ENCODE measurements around the gene THADA.

THADA gene

GRCh38 chr2:43315482-43315881, 280.4 kb downstream of the THADA start:
- peaks cover 60% of the 10 kb centered on the region for H3K4me1 ChIP-seq (ENCODE audit: low read depth, poor library complexity, severe bottlenecking)
- TF ChIP-seq, protein P1, sequence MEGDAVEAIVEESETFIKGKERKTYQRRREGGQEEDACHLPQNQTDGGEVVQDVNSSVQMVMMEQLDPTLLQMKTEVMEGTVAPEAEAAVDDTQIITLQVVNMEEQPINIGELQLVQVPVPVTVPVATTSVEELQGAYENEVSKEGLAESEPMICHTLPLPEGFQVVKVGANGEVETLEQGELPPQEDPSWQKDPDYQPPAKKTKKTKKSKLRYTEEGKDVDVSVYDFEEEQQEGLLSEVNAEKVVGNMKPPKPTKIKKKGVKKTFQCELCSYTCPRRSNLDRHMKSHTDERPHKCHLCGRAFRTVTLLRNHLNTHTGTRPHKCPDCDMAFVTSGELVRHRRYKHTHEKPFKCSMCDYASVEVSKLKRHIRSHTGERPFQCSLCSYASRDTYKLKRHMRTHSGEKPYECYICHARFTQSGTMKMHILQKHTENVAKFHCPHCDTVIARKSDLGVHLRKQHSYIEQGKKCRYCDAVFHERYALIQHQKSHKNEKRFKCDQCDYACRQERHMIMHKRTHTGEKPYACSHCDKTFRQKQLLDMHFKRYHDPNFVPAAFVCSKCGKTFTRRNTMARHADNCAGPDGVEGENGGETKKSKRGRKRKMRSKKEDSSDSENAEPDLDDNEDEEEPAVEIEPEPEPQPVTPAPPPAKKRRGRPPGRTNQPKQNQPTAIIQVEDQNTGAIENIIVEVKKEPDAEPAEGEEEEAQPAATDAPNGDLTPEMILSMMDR (conservative IDR thresholded peaks at IDR 0.05; ENCODE audit: low read depth, low read length): no peak
- no peak overlapping the region for H3K4me2 ChIP-seq

GRCh38 chr2:43314299-43314927, 281.4 kb downstream of the THADA start:
- no peaks in the 10 kb centered on the region for H3K36me3 ChIP-seq (ENCODE audit: insufficient read depth)
- no peak overlapping the region; the same call in 1 of the 2 replicates for H3K27ac ChIP-seq
- peaks cover 68% of the 10 kb centered on the region for H3K4me1 ChIP-seq (ENCODE audit: low read depth, poor library complexity, severe bottlenecking)
- TF ChIP-seq, protein P1 (conservative IDR thresholded peaks at IDR 0.05; ENCODE audit: low read depth, low read length): no peak
- H3K4me3 ChIP-seq (IDR thresholded peaks at IDR 0.05; ENCODE audit: insufficient read depth, low read depth, low read length): no peak overlapping the region
- H3K79me2 ChIP-seq (ENCODE audit: insufficient read depth, low read depth): no peaks in the 10 kb centered on the region
- H3K27me3 ChIP-seq (ENCODE audit: insufficient read depth, low read depth): no peaks in the 10 kb centered on the region
- no peaks in the 10 kb centered on the region for H4K20me1 ChIP-seq (ENCODE audit: insufficient read depth)
- no peak overlapping the region; the same call in 1 of the 2 replicates for H3K4me2 ChIP-seq
- no peak overlapping the region for H3K9ac ChIP-seq
- no peak overlapping the region for H2AFZ ChIP-seq (ENCODE audit: low read depth)

More at GRCh38 chr2:43315482-43315881, 280.4 kb downstream of the THADA start:
- Histone ChIP-seq H4K20me1 (ENCODE audit: insufficient read depth) (no peaks in the 10 kb centered on the region), H3K9ac (no peak overlapping the region), H2AFZ (ENCODE audit: low read depth) (no peak overlapping the region), H3K27ac (no peak overlapping the region), H3K36me3 (ENCODE audit: insufficient read depth) (no peaks in the 10 kb centered on the region), H3K27me3 (ENCODE audit: insufficient read depth, low read depth) (no peaks in the 10 kb centered on the region), H3K79me2 (ENCODE audit: insufficient read depth, low read depth) (no peaks in the 10 kb centered on the region), H3K4me3 (IDR thresholded peaks at IDR 0.05; ENCODE audit: insufficient read depth, low read depth, low read length) (no peak overlapping the region)

- Histone ChIP-seq H3K9ac (no peak overlapping the region), H3K27ac (no peak overlapping the region; the same call in 1 of the 2 replicates), H4K20me1 (ENCODE audit: insufficient read depth) (no peaks in the 10 kb centered on the region), H2AFZ (ENCODE audit: low read depth) (no peak overlapping the region), H3K79me2 (ENCODE audit: insufficient read depth, low read depth) (no peaks in the 10 kb centered on the region), H3K4me3 (IDR thresholded peaks at IDR 0.05; ENCODE audit: insufficient read depth, low read depth, low read length) (no peak overlapping the region), H3K36me3 (ENCODE audit: insufficient read depth) (no peaks in the 10 kb centered on the region), H3K4me1 (ENCODE audit: low read depth, poor library complexity, severe bottlenecking) (peaks cover 73% of the 10 kb centered on the region), H3K27me3 (ENCODE audit: insufficient read depth, low read depth) (no peaks in the 10 kb centered on the region), H3K4me2 (peak overlapping the region; percentile 64)
- TF ChIP-seq, protein P1 (conservative IDR thresholded peaks at IDR 0.05; ENCODE audit: low read depth, low read length): no peak
Observed at GRCh38 chr2:43313642-43314017, 282.2 kb downstream of the THADA start.

DNA sequence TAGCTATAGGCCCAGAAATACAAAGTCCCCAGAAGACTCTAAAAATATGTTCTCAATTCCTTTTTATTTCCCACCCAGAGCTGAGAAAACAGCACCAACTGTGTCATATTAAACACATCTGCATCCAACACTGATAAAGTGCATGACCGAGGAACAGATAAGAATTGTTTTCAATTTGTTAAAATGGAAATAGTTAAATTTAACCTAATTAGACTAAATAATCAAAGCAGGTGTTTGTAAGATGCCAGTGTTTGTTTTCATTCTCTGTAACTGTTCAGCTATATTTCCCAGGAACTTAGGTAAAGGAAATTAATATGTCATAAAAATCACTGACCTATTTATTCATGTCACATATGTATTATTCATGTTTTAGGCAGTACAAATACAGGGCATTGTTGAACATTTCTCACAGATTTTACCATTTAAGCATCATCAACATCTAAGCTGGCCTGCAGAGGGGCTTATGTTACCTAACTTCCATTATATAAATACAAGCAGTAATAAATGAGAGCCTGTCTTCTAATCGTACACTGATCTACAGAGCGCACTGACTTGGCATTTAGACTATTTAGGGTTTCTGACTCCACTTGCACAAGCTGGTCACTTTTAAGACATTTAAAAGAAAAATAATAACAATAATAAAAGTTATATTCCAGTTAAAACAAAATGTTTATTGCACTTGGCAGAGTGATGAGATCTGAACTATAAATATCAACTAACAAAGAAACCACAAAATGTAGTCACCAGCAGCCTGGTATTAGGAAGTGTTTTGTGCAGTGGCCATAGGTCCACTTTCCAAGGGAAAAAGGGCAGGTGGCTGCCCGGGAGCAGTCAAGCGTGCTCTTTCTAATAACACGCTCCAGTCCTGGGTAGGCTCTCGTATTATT, 282.8 kb downstream of the THADA start:
- peak overlapping the region; percentile 64 for H3K4me2 ChIP-seq
- H2AFZ ChIP-seq (ENCODE audit: low read depth): no peak overlapping the region
- no peak overlapping the region for H3K4me3 ChIP-seq (IDR thresholded peaks at IDR 0.05; ENCODE audit: insufficient read depth, low read depth, low read length)
- no peaks in the 10 kb centered on the region for H3K27me3 ChIP-seq (ENCODE audit: insufficient read depth, low read depth)
- H3K27ac ChIP-seq: peak overlapping the region; percentile 80; the same call in 1 of the 2 replicates
- H3K79me2 ChIP-seq (ENCODE audit: insufficient read depth, low read depth): no peaks in the 10 kb centered on the region
- no peaks in the 10 kb centered on the region for H3K36me3 ChIP-seq (ENCODE audit: insufficient read depth)
- H3K9ac ChIP-seq: peak overlapping the region; percentile 34; the same call in 1 of the 2 replicates
- peaks cover 75% of the 10 kb centered on the region for H3K4me1 ChIP-seq (ENCODE audit: low read depth, poor library complexity, severe bottlenecking)
- TF ChIP-seq, protein P1 (conservative IDR thresholded peaks at IDR 0.05; ENCODE audit: low read depth, low read length): no peak
- no peaks in the 10 kb centered on the region for H4K20me1 ChIP-seq (ENCODE audit: insufficient read depth)

All from KMS-11 (cell line).